ENCODE data around the gene RNF169.

The RNF169 gene

GRCh38 chr11:74713686-74714085, 35.0 kb upstream of the RNF169 start:
- Histone ChIP-seq H3K27me3 (ENCODE audit: insufficient read depth, low read length, poor library complexity) (no peaks in the 10 kb centered on the region), H3K4me2 (ENCODE audit: insufficient read depth, low read length) (no peak overlapping the region), H4K20me1 (ENCODE audit: insufficient read depth, low read length) (no peaks in the 10 kb centered on the region), H3K4me1 (ENCODE audit: insufficient read depth, low read length) (no peaks in the 10 kb centered on the region), H3K27ac (ENCODE audit: low read length) (no peak overlapping the region), H3K79me2 (ENCODE audit: insufficient read depth, low read length) (no peaks in the 10 kb centered on the region), H3K9ac (ENCODE audit: low read depth, low read length) (no peak overlapping the region), H3K36me3 (ENCODE audit: insufficient read depth, low read length) (no peaks in the 10 kb centered on the region), H2AFZ (ENCODE audit: low read depth, low read length) (no peak overlapping the region), H3K4me3 (ENCODE audit: low read depth in 1 of 2, low read length in 2 of 2) (no peak overlapping the region), H3K9me3 (ENCODE audit: insufficient read depth, low read length, severe bottlenecking) (no peaks in the 10 kb centered on the region)
- no peak for TF ChIP-seq CTCF (IDR thresholded peaks at IDR 0.05; ENCODE audit: borderline replicate concordance, extremely low read depth, low read length, poor library complexity, severe bottlenecking)
- no peak for TF ChIP-seq EZH2 (IDR thresholded peaks at IDR 0.05; ENCODE audit: borderline replicate concordance, low read depth, low read length, severe bottlenecking)
- ATAC-seq (ENCODE audit: insufficient read depth, low read depth), result no peak
- no peak for DNase-seq

GRCh38 chr11:74714904-74715303, 33.7 kb upstream of the RNF169 start:
- Histone ChIP-seq H3K9me3 (ENCODE audit: insufficient read depth, low read length, severe bottlenecking) (no peaks in the 10 kb centered on the region), H4K20me1 (ENCODE audit: insufficient read depth, low read length) (no peaks in the 10 kb centered on the region), H3K4me3 (ENCODE audit: low read depth in 1 of 2, low read length in 2 of 2) (no peak overlapping the region), H3K4me1 (ENCODE audit: insufficient read depth, low read length) (no peaks in the 10 kb centered on the region), H3K27me3 (ENCODE audit: insufficient read depth, low read length, poor library complexity) (no peaks in the 10 kb centered on the region), H3K27ac (ENCODE audit: low read length) (no peak overlapping the region), H3K36me3 (ENCODE audit: insufficient read depth, low read length) (no peaks in the 10 kb centered on the region), H3K79me2 (ENCODE audit: insufficient read depth, low read length) (no peaks in the 10 kb centered on the region), H2AFZ (ENCODE audit: low read depth, low read length) (no peak overlapping the region), H3K9ac (ENCODE audit: low read depth, low read length) (no peak overlapping the region), H3K4me2 (ENCODE audit: insufficient read depth, low read length) (no peak overlapping the region)
- no peak for TF ChIP-seq EZH2 (IDR thresholded peaks at IDR 0.05; ENCODE audit: borderline replicate concordance, low read depth, low read length, severe bottlenecking)
- no peak for TF ChIP-seq CTCF (IDR thresholded peaks at IDR 0.05; ENCODE audit: borderline replicate concordance, extremely low read depth, low read length, poor library complexity, severe bottlenecking)
- no peak for DNase-seq
- no peak for ATAC-seq (ENCODE audit: insufficient read depth, low read depth)

- no peaks in the 10 kb centered on the region for H3K4me1 ChIP-seq (ENCODE audit: insufficient read depth, low read length)
- H3K9ac ChIP-seq (ENCODE audit: low read depth, low read length), result no peak overlapping the region
Observed at GRCh38 chr11:74717221-74717969, 31.3 kb upstream of the RNF169 start.

More at GRCh38 chr11:74717221-74717969, 31.3 kb upstream of the RNF169 start:
- ATAC-seq (ENCODE audit: insufficient read depth, low read depth) (no peak), DNase-seq (no peak)
- H4K20me1 ChIP-seq (ENCODE audit: insufficient read depth, low read length), result no peaks in the 10 kb centered on the region
- no peak overlapping the region for H3K27ac ChIP-seq (ENCODE audit: low read length)
- no peaks in the 10 kb centered on the region for H3K36me3 ChIP-seq (ENCODE audit: insufficient read depth, low read length)
- H3K9me3 ChIP-seq (ENCODE audit: insufficient read depth, low read length, severe bottlenecking), result no peaks in the 10 kb centered on the region
- H3K4me3 ChIP-seq (ENCODE audit: low read depth in 1 of 2, low read length in 2 of 2), result no peak overlapping the region
- no peaks in the 10 kb centered on the region for H3K27me3 ChIP-seq (ENCODE audit: insufficient read depth, low read length, poor library complexity)
- H2AFZ ChIP-seq (ENCODE audit: low read depth, low read length), result no peak overlapping the region
- H3K4me2 ChIP-seq (ENCODE audit: insufficient read depth, low read length), result no peak overlapping the region
- H3K79me2 ChIP-seq (ENCODE audit: insufficient read depth, low read length), result no peaks in the 10 kb centered on the region
- TF ChIP-seq EZH2 (IDR thresholded peaks at IDR 0.05; ENCODE audit: borderline replicate concordance, low read depth, low read length, severe bottlenecking) (no peak), CTCF (IDR thresholded peaks at IDR 0.05; ENCODE audit: borderline replicate concordance, extremely low read depth, low read length, poor library complexity, severe bottlenecking) (no peak)

Measured in DND-41 (cell line).